NCI-H748 treated with DMSO at 0.1 percent for 48 hours (cell line): Measurements from ENCODE around the gene CDH19.

Source experiments
- DNase-seq: peaks from one replicate; lab custom pipeline; 2025; lab: John Stamatoyannopoulos, UW

CDH19 gene, protein sequence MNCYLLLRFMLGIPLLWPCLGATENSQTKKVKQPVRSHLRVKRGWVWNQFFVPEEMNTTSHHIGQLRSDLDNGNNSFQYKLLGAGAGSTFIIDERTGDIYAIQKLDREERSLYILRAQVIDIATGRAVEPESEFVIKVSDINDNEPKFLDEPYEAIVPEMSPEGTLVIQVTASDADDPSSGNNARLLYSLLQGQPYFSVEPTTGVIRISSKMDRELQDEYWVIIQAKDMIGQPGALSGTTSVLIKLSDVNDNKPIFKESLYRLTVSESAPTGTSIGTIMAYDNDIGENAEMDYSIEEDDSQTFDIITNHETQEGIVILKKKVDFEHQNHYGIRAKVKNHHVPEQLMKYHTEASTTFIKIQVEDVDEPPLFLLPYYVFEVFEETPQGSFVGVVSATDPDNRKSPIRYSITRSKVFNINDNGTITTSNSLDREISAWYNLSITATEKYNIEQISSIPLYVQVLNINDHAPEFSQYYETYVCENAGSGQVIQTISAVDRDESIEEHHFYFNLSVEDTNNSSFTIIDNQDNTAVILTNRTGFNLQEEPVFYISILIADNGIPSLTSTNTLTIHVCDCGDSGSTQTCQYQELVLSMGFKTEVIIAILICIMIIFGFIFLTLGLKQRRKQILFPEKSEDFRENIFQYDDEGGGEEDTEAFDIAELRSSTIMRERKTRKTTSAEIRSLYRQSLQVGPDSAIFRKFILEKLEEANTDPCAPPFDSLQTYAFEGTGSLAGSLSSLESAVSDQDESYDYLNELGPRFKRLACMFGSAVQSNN

DNA sequence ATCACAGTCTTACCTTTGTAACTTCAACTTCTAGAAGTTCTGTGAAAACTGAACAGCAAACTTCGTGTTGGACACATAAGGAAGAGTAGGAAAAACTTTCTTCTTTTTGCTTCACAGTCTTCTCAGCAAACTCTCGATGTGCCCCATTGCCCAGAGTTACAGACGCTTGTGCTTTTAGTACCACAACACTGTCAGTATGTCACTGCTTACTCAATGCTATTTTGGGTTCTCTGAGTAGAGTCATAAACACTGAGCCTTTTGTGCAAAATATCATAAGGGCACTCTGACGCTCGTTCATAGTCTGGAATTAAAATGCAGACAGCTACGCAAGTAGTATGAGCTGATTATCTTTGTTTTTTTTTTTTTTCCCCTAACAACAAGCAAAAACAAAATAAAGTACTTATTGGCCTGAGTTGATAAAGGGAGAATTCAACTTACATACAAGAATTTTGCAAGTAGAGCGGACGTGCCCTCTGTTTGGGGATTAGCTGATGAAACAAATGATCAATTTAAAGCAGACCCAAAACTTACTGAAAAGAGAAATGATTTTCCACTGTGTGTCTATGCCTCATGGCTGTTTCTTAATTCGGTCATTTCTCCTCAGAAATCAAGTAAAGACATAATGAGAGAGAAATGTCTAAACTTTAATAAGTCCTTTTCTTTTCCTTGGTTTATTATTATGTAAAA is at the start of gene CDH19:
Gene CDH19 (minus strand): TSS at position 150 of the 687 bp plus-strand sequence. CDS start 31,886 bp downstream, outside the sequence.
- DNase-seq = peak; percentile 46

DNA sequence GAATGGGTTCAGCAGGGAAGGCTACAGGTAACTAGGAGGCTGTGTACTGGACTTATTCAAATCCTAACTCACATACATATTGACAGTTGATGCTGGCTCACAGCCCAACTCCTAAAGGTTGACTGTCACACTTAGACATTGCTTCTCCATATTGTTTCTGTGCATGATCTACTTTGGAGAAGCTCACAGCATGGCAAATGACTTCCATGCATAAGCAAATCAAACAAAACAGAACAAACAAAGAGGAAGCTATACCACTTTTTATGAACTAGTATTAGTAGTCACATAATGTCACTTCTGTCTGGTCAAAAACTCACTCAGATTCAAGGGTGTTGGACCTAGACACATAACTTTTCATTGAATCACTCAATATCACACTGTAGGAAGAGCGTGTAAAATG is 43.8 kb upstream of the CDH19 start:
- no peak for DNase-seq

DNA sequence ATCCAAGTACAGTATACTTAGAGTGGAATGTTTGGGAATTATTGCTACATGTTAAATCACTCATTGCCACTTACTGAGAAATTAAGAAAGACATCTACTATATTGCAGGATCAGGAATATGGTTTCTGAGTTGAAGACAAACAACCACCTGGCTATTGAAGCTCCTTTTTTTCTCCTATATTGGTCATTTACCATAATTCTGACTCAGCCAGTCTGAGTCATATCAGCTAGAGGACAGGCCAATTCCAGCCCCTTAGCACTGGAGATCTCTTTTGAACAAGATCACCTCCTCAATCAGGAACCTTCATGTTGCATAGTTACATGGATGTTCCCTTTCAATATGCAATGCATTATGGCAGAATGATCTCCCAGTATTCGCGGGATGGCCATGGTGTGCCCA is 42.7 kb upstream of the CDH19 start:
- DNase-seq = no peak

DNA sequence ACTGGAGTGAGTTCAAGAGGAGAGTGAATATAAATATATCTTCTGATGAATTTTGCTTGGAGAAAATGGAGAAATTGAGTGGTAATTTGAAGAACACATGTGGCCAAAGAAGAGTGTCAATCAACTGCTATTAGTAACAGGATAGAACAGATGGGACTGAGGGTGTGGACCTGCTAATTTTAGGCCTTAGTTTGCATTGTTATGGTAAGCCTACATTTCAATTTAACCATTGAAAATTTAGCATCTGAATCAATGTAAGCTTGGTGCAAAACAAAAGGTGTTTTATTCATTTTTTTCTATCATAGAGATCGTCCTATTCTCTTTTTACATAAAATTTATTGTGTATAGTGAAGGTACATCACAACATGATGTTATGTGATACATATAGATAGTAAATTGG is 42.1 kb upstream of the CDH19 start:
- no peak for DNase-seq

DNA sequence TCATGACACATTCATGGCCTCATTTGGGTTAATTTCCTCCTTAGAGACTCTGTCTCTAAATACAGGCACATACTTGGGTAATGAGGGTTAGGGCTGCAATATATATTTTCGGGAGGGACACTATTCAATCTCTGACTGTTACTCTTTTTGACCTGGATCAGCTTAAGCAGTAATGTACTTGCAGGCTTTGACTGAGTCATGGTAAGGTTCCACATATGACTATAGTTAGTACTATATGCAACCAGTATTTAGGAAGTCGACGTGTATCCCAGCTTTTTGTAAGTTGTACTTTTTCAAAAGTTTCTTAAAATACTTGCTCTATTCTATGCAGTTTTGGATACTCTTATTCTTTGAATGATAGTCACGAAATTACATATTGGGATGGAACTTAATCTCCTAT is 37.2 kb upstream of the CDH19 start:
- no peak for DNase-seq

DNA sequence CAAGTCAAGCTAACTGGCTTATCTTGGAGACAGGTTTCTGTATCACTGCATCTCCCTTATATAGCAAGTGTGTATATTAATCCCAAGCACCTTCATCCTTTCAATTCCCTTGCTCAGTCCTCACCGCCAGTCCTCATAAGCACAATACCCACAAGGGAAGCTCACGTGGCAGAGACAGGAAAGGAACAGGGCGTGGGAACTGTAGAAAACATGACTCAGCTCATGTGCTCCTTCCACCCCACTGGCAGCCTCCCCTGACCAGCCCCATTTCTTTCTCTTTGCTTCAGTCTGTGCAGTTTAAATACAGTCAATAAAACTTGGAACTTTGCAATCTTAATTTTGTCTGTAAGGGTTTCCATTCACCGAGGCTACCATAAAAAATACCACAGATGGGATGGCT is 36.5 kb upstream of the CDH19 start:
- no peak for DNase-seq

DNA sequence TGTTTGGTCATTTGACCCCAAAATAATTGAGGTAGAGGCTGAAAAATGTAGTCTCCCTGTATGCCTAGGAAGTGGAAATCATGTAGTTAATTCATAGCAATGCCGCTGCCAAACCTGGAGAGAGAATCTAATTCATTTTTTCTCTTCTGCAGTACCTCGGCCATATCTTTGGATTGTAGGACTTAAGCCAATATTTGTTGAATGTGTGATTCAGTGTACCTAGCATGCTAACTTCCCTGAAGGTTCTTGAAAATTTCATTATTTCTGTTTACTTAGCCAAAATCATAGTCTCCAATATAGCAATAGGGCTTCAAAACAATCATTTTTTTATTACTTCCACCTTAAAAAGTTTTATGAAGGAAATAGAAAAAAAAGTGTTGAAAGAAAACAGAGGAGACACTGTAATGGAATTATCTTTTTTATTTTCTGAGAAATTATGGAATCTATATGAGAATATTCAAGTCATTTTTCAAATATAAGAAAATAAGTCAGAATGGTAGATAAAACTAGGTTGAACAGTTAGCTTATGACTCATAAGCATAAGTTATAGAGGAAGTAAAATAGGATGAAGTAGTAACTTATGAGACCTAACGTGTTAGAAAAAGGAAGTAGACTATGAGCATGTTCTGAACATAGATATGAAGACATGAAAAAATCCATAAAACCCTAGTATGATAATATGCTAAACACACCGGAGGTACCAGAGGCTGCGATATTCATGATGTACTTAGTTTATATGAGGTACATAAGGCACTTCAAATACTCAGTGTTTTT is 35.2 kb upstream of the CDH19 start:
- DNase-seq = no peak

DNA sequence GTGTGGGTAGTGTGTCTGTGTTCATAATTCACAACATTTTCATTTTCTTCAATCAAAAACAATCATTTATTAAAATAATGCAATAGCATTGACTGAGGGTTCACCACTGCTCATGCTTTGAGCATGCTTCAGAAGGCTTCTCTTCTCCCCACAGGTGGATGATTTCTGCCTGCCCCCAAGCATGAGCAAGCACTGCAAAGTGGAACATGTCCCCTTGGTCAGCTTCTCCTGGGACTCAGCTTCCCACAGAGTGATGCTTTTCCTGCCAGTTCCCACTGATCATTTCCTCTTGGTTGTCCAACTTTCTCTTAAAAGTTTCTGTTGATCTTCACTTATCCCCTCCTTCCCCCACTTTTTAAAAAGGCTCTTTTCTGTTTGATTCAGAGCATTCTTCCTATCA is 31.5 kb upstream of the CDH19 start:
- DNase-seq = no peak

DNA sequence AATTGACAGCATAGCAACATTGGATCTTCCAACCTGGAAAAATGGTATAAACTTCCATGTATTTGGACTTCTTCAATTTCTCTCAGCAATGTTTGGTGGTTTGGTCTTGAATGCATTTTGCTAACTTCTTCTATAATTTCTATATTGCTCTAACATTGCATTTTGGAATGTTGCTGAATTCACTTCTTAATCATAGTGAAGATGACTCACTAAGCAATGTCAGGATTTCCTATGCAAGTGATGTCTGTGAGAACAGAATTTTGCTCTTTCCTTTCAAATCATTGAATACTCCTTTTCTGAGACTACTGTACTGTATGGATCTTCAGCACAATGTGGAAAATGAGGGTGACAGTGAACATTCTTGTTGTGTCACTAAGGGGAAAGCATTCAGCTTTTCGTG is 28.9 kb upstream of the CDH19 start:
- no peak for DNase-seq

DNA sequence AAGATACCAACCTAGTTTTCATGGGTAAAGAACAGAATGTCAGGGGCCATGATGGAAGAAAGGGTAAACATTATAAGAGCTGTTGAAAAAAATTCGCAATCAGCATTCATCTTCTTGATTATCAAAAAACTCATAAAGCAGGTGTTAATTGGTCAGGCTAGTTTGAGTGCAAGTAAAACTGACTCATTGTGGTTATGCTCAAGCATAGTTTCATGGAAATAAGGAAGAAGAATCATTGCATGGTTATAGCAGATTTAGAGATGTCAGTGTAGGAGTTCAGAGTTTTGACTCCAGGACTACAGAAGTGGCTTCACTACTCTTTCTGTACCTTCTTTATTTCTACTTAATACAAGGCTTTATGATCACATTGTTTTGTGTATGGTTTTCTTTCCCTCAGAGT is 26.9 kb upstream of the CDH19 start:
- no peak for DNase-seq

DNA sequence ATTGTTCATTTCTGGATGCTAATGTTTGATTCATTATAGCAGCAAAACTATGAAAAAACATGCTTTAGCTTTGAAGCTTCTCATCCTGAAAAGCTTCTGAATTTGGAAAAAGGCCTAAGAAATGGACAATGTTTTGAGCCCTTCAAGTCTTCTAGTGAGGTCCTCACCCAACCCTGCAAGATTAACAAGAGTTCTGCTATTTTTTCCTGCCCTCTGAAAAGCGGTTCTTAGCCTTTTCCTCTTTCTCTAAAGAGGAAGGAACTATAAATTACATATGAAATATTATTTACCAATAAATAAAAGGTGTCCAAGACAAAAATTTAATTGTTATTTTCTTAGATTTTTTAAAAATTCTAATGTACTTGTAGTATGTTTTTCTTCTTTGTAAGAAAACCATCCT is 19.9 kb upstream of the CDH19 start:
- no peak for DNase-seq

DNA sequence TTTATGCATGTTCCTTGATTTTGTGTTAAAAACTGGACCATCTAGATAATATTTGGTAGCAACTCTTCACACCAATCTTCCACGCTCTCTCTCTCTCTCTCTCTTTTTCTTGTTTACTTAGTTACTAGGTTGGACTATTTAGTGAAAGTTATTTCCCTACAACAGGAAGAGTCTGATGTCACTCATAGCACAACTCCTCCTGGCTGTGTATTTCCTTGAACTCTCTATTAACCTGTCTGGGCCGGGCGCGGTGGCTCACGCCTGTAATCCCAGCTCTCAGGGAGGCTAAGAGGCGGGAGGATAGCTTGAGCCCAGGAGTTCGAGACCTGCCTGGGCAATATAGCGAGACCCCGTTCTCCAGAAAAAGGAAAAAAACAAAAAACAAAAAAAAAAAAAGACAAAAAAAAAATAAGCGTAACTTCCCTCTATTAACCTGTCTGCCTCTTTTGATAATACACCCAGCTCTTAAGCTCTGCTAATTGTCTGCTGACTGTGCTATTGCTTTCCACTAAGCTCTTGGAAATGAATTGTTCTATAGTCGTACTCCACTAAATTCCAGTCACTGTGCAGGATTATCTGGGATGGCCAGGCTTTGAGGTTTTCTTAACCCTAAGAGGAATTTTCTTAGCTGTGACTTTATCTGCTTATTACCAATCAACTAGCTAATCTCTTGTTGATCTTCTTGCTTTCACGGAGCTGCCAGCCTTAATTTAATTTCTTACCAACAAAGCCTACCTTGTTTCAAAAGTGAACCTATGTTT is 18.1 kb upstream of the CDH19 start:
- no peak for DNase-seq

DNA sequence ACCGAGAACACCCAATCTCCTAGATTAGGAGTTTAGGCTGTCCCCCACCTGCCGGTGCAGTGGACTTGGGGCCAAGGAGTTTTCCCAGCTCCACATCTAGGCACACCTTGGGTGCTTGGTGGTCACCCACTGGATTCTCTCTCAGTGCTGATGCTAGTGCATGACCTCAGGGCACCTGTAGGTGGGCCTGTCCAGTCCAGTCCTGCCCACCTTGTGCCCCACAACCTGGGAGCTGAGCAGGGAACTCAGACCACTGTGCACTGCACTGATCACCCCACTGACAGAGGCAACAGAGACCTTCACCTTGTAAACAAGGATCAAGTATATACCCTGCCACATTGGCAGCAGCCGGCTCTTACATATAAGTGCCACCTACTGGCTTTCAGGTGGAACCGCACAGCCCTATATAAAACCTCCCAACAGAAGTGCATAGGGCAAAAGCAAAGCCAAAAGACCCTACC is 12.7 kb upstream of the CDH19 start:
- DNase-seq = peak; percentile 7

DNA sequence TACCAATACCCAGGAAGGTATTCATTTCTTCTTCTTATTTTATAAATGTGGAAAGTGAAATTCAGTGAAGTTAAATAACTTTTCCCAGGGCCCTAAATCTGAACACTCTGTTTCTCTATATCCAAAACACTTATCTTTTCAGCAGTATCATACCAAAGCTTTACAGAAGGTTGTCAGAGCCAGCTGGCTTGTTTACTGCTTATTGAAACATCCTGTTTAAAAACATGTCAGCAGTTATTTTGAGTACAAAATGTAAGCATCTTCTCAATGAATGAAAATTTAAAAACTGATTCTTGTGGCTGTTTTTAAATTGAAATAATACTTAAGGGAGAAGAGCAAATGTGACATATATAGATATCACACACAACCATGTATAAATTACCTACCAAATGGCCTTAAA is 11.3 kb upstream of the CDH19 start:
- no peak for DNase-seq

DNA sequence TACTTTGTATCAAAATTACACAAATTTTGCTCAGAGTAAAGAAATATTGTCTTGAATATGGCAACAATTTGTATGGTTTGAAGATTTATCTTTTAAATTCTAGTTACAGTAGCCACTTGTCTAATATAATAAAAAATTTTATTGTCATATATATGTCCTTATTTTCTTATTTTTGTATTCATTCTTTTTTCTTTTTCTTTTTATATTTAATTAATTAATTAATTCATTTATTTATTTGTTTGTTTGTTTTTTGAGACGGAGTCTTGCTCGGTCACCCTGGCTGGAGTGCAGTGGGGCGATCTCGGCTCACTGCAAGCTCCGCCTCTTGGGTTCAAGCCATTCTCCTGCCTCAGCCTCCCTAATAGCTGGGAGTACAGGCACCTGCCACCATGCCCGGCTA is 3.7 kb upstream of the CDH19 start:
- DNase-seq = no peak

DNA sequence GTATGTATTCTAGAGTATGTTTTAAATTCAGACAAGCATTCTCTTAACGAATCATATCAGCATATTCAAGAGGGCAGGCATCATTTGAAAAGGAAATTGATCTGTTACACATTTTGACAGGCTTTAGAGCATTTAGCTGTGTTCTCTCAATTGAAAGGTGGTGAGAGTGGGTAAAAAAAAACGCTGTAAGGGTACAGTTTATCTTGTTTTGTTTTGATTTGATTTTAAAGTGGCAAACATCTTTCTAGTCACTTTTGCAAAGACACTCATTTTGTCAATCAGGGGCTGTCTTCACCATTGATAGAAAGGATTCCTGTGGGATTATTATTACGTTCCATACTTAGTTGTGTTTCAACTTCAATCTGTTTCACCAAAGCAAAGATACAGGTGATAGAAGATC is 2.2 kb downstream of the CDH19 start:
- DNase-seq = peak; percentile 48

DNA sequence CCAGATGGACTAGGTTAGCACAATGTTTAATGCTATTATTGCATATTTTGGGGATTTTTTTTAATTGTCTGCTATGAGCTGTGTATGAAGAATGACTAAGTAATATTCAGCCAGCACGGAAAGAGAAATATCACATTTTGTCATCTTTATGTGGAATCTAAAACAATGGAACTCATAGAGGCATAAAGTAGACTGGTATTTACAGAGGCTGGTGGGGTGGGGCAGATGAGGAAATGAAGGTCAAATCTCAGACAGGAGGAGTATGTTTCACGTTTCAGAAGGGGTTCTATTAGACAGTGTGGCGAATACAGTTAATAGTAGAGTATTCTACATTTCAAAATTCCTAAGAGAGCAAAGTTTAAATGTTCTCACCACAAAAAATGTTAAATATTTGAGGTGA is 4.7 kb downstream of the CDH19 start:
- DNase-seq = peak; percentile 46

DNA sequence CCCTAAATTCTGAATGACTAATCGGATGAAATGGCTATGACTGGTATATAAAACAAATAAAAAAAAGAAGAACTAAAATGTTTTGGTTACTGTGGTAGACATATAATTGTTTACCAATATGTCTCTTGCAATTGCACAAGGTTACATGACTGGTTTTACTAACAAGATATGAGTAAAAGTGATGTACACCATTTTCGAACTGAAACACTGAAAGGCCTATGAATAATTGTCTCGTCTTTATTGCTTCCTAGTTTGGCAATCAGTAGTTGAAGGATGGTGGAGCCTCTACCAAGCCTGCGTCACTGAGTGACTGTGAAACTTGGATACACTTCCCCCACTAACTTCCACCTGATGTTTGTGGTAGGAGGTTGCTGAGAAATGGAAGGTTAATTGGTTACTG is 16.5 kb downstream of the CDH19 start:
- DNase-seq = no peak

DNA sequence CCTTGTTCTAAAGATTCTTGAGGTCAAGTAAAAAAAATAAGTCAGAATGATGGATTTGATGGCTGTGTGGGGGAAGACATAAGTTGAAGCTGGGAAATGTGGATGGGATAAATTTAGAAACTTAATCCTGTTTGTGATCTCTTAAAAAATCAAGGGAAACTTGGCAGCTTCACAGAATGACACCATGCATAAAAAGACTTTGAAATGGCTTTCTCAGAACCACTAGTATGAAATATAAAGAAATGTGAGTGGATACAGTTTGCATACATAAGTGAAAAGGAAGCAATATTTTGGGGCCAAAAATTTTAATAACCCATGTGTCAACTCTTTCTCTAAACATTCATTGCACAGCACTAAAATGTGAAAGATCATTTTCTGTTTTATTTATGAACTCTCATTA is 21.7 kb downstream of the CDH19 start:
- DNase-seq = no peak

DNA sequence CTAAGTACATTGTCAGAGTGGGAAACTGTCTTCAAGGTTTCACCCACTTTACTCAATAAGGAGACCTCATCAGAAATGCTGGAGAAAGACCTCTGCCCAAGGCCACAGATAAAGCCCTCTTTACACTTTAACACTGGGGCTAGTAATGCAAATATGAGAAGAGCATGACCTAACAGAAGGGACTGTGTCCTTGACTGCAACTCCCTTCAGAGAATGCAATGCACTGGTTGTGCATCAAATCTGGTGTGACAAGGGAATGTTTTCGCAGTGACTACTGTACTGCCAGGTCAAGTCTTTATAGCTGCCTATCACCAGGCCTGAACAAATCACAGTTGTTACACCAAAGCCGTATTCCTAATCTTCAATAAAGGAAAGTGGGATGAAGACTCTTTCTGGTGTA is 28.6 kb downstream of the CDH19 start:
- DNase-seq = no peak

DNA sequence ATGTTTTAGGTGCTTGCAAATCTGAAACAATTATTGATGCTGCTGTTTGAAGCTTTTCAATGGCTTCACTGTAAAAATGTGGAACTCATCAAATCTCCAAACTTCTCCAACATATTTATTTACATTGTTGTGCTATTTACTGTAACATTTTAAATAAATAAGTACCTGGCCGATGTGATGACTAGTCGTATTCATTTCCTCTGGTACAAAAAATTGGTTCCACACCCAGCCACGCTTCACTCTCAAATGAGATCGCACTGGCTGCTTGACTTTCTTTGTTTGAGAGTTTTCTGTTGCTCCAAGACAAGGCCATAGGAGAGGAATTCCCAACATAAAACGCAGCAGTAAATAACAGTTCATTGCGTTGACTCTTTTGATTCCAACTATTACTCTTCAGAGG is 32.0 kb downstream of the CDH19 start:
- peak; percentile 55 for DNase-seq
